Hepatic stellate cell (primary cell): ENCODE results near the gene RNF130.
"Not testable (repeated sequence)": the region's sequence is repeated elsewhere in the genome, so short reads cannot be mapped to it uniquely, and the experiment has no call there.

ENCODE experiments used
- DNase-seq: peaks from one replicate; pipeline ENCODE4 v3.0.0; 2011; ENCODE audit warnings: low spot score

The RNF130 gene

GRCh38 chr5:180015523-180015922, 56.0 kb downstream of the RNF130 start:
- DNase-seq, result not testable (repeated sequence)

DNA sequence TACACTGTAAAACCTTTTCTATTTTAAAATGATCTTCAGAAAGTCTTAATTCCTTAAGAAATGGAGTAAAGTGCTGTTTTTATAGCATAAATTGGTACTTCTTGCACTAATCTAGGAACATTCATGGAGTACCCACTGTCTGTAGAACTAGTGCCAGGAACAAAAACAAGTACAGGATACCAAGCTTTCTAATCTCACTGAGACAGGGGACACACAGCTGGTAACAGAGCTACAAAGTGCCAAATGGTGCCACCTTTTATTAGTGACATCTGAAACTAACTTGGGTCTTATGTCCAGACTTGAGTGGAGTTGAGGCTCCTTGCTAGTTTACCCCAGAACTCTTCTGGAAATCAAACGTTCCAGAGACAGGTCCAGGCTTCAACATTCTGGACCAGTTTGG, 57.9 kb downstream of the RNF130 start:
- no peak for DNase-seq

DNA sequence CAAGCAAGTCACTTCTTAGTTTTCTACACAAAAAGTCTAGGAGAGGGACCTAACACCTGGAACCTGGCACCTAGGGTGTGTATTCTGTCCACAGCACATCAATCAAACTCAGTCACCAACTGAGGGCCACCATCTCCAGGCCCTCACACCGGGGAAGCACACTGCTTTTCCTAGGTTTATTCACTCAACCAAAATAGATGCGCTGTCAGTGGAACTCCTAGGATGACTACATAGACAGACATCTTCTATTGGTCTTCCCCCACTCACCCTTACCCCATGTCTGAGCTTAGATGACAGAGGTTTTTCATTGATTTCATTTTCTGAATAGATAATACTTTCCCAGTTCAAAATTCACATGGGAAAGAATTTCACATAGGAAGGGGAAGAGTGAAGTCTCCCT, 59.2 kb downstream of the RNF130 start:
- no peak for DNase-seq

GRCh38 chr5:180010636-180011035, 60.9 kb downstream of the RNF130 start:
- no peak for DNase-seq

DNA sequence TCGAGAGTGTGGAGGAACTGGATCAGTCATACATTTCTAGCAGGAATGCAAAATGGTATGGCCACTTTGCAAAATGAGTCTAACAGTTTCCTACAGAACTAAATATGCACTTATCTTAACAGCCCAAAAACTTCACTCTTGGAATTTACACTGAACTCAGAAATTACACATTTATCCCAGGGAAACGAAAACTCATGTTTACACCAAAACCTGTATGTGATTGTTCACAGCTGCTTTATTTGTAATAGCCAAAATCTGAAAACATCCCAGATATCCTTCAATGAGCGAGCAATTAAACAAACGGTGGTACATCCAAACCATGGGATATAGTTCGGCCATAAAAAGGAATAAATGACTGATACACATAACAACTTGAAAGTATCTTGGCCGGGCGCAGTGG, 62.0 kb downstream of the RNF130 start:
- DNase-seq, result no peak

- DNase-seq, result no peak
These were observed 63.1 kb downstream of the RNF130 start for GRCh38 chr5:180008433-180008832.

- DNase-seq, result no peak
These were observed 64.0 kb downstream of the RNF130 start for GRCh38 chr5:180007582-180007981.

DNA sequence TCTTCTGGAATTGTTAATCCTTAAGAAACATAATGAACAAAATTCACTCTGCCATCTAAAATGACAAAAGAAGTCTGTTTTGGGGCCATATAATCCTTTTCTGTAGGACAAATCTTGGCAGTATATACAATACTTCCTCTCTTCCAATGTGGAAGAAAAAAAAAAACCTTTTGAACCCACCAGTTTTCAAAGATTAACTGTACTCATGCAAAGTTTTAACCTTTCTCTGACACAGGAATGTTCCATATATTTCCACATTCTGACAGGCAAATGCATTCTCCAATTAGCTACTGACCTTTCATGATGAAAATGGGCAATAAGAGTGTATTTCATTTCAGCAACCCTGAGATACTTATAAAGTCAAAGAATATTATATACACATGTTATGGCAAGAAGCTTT, 65.4 kb downstream of the RNF130 start:
- DNase-seq, result no peak

DNA sequence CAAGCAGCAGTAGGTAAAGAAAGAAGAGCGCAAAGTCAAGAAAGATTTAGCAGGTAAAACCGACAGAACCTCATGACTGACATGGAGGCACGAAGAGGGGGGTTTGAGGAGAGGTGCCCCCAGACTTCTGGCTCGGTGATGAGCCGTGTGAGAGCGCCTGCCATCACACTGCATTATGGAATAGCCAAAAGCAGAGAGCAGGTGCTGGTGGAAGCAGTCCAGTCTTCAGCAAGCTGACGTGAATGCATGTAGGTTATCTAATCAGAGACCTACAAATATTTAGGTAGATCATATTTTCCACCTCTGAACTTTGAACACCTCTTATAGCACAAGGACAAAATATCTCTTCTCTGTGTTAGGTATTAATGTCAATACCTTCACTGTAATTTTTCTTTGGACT, 68.4 kb downstream of the RNF130 start:
- no peak for DNase-seq

- no peak for DNase-seq
These were observed 69.8 kb downstream of the RNF130 start for GRCh38 chr5:180001742-180002141.

- DNase-seq, result no peak
These were observed 70.4 kb downstream of the RNF130 start for GRCh38 chr5:180001136-180001535.

DNA sequence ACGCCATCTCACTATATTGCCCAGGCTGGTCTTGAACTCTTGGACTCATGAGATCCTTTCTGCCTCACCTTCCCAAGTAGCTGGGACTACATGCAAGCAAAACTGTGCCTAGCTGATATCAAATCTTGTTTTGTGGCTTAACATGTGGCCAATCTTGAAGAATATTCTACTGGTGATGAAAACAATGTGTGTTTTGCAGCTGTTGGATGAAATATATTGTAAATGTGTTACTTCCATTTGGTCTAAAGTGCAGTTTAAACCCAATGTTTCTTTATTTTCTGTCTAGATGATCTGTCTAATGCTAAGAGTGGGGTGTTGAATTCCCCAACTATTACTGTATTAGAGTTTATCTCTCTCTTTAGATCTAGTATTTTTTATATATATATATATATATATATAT, 73.1 kb downstream of the RNF130 start:
- DNase-seq, result no peak

DNA sequence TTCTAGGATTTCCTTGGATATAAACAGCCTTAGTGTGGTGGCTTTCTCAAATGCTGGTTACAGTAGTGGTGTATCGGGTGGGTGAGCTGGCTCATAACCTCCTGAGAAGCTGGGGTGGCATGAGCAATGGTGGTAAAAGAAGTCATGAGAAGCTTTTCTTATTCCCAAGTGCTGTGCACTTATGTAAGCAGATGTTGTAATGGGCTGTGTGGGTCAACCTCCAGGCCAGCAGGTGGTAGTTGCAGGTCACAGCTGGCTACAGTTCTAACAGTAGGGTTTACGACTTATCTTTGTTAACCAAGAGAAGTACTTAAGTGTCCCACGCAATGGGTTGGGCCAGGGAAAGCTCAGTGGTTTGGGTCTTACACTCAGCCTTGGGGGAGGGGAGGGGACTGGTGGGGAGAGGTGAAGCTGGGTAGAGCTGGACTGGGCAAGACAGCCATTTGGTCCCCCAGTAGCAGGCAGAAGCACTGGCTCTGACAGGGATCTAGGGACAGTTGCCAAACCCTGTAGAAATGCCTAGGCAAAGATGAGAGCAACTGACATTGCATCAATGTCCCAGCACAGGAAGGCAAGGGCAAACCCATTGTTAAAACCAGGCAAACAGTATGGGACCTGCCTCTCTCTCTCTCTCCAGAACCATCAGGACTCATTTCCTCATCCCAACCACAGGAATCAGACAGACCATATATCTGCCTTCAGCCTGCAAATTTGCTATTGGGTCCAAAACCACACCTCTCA, 76.8 kb downstream of the RNF130 start:
- no peak for DNase-seq

GRCh38 chr5:179992855-179993254, 78.7 kb downstream of the RNF130 start:
- not testable (repeated sequence) for DNase-seq

DNA sequence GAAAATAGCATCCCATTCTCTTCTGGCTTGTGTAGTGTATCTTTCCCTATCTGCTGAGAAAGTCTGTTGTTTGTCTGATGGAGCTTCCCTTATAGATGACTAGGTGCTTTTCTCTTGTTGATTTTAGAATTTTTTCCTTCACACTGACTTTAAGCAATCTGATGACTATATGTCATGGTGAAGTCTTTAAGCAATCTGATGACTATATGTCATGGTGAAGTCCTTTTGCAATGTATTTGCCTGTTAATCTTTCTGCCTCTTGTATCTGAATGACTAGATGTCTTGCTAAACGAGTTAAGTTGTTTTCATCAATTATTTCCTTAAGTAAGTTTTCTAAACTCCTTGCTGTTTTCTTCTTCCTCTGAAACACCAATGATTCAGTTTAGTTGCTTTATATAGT, 80.5 kb downstream of the RNF130 start:
- DNase-seq, result no peak

DNA sequence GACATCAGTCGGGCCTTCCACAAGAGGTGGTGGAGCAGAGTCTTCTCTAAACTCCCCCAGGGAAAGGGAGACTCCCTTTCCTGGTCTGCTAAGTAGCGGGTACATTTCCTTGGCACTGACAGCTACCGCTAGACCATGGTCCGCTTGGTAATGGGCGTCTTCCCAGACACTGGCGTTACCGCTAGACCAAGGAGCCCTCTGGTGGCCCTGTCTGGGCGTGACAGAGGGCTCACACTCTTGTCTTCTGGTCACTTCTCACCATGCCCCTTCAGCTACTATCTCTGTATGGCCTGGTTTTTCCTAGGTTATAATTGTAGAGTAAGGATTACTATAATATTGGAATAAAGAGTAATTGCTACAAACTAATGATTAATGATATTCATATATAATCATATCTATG, 81.0 kb downstream of the RNF130 start:
- not testable (repeated sequence) for DNase-seq

DNA sequence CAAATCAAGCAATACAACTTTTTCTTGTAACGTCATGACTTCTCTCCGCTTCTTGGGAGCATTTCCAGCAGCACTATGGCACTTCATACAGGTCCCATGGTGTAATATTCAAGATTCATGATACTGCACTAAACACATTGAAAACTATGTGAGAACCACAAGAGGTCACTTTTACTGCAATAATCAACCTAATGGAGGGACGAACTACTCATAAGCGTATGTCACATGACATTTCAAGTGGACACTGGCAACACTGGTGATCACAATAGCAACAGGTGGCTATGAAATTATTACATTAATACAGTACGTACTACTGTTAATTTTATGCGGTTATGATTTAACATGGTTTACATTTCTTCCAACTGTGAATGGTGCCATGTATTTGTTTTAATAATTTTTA, 85.2 kb downstream of the RNF130 start:
- no peak for DNase-seq

DNA sequence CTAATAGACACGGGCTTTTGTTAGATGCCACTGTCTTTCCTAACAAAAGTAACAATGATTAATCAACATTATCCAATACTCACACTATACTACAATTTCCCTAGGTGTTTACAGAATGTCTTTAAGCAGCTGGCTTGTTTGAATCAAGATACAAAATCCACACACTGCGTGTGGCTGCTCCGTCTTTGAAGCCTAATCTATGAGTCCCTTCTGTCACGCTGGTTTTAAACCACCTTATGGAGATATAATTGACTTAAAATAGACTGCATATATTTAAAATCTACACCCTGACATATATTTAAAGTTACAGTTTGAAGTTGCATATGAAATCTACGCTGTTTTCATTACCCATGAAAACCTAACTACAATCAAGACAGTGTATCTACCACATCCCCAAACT, 89.9 kb downstream of the RNF130 start:
- DNase-seq, result no peak

DNA sequence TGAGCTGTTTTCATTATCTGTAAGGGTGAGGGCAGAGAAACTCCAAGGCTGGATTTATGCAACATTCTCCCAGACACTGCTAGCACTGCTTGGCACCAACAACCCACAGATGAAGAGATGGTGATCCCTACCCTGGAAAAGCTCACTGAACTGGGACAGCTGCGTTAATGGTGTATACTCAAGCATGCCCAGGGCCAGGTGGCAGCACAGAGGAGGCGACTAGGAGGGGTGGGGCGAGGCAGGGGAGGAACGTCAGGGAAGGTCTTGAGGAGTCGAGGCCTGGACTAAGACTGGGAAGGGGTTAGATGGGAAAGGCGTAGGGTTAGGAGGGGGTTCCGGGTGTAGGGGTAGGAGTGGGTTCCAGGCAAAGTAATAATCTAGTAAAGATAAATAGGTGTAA, 90.8 kb downstream of the RNF130 start:
- no peak for DNase-seq

- DNase-seq, result no peak
These were observed 92.8 kb downstream of the RNF130 start for GRCh38 chr5:179978792-179979191.

DNA sequence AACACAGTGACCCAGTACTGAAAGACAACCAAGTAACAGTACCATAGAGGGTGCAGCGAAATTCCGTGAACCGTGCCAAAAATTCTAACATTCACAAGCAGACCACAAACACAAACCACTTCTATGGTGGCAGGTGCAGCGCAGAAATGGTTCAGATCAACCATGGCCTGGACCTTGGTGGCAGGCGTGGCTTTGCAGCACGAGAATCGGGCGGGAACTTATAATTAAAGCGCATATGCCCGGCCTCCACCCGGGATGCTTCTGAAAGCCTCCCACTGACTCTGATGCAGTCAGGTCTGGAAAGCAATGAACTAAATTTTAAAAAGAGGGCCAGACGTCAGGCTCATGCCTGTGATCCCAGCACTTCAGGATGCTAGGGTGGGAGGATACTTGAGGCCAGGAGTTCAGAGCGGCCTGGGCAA, 95.8 kb downstream of the RNF130 start:
- no peak for DNase-seq

DNA sequence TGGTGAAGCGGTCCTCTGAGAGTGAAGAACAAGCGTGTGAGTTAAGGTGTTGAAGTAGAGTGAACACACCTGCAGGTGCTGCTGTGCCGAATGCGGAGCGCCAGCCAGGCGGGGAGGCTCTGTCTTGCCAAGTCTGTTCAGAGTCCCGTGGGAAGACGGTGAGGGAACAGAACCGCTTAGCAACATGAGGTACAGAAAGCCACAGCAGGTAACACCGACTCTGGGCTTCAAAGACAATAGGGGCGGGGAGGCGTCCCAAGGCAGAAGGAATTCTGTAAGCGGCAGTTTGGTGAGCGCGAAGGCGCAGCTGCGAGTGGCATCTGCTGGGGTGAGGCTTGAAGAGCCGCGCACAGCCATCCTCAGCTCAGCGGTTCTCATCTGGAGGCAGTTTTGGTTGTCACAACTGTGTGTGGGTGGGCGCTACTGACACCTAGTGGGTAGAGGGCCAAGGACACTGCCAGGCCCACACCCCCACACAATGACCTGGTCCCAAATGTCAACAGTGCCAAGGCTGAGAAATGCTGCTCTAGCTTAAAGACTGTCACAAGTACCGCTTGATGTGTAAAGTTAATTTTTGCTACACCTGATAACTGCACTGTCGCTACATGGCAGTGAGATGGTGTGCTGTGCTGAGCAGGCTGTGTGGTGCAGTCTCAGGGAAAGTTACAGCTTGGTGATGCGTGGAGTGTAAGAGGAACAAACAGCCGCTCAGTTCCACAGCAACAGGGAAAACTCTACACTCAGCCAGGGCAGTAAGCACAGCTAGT, 96.4 kb downstream of the RNF130 start:
- peak; percentile 13 for DNase-seq

DNA sequence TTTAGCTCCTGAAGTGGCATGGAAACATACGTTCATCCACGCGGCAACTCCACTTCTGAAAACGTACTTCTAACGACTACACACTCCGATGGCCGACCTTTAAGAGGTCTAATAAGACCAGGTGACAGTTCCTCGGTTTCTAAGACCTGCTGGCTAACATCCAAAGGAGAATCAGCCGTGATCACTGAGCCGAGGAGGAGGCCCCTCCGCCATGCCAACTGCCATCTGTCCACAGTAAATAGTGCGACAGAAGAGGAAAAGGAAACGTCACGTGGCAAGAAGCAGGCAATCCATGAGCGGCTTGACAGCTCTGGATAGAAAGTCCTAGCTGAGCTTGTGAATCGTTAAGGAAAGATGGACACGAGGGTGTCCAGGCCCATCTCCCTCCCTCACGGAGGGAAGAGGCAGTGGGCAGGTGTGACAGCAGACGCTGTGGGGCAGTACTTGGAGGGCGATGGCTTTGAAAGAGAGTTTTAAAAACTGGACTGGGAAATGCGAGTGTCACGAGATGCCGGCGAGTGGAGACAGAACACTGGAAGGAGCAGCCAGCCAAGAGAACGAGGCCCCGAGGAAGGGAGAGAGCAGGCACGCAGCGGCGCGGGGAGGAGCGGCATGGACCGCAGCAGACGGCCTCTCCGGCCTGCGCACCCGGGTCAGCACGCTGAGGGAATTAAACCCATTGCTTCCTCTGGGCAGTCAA, 97.2 kb downstream of the RNF130 start:
- DNase-seq, result no peak
